Measurements from ENCODE around the gene DDX56. TPM values are rescaled to one million over a fixed set of nuclear protein-coding genes. Genes with fewer than 3 reads are reported as not detected.
A peak's percentile ranks its signal among the peaks of the same experiment; 100 is the strongest.

Gene DDX56
- total and polyA plus RNA-seq, 2 of the 4 experiments (the other 2 are of a cell fraction): 59.4 to 67.7 TPM

GRCh38 chr7:44575054-44575453 lies 1.3 kb upstream of the DDX56 start:
- DNase-seq: no peak
- H3K4me2 ChIP-seq (ENCODE audit: low read depth, low read length): peak overlapping the region; percentile 90; the same call in 1 of the 2 replicates
- H3K4me3 ChIP-seq (ENCODE audit: insufficient read depth, low read depth, low read length): no peak overlapping the region
- peaks cover 41% of the 10 kb centered on the region for H3K36me3 ChIP-seq (ENCODE audit: control insufficient read depth, insufficient read depth, low read length)
- H3K56ac ChIP-seq (ENCODE audit: extremely low read depth, insufficient read depth, low read length): no peak overlapping the region
- H2AFZ ChIP-seq (replicated peaks; ENCODE audit: low read length, poor library complexity): no peak overlapping the region
- H2BK20ac ChIP-seq (ENCODE audit: low read depth, low read length): no peak overlapping the region
- no peak overlapping the region for H3K14ac ChIP-seq (replicated peaks; ENCODE audit: low read depth, low read length)
- intact Hi-C loops (cut with micrococcal nuclease): no loop called here
- no peak overlapping the region for H2BK15ac ChIP-seq (ENCODE audit: low read depth, low read length)
- H3K27ac ChIP-seq (ENCODE audit: insufficient read depth, low read length): no peak overlapping the region
- no peak overlapping the region for H3K4ac ChIP-seq (ENCODE audit: low read depth, low read length)
- H4K5ac ChIP-seq (ENCODE audit: low read depth, low read length): no peak overlapping the region
- no peak overlapping the region for H3K9ac ChIP-seq (ENCODE audit: low read depth, low read length)
- TF ChIP-seq MXI1 (IDR thresholded peaks at IDR 0.05; ENCODE audit: borderline replicate concordance, low read depth, low read length) (no peak), CEBPB (IDR thresholded peaks at IDR 0.05; ENCODE audit: low read depth, low read length) (no peak), FOS (IDR thresholded peaks at IDR 0.05; ENCODE audit: low read depth, low read length) (no peak), RCOR1 (IDR thresholded peaks at IDR 0.05; ENCODE audit: insufficient replicate concordance, low read length) (no peak), ELK1 (IDR thresholded peaks at IDR 0.05; ENCODE audit: borderline replicate concordance, low read depth, low read length) (no peak), CHD1 (IDR thresholded peaks at IDR 0.05; ENCODE audit: low read depth, low read length) (no peak), MAFK (IDR thresholded peaks at IDR 0.05; ENCODE audit: low read depth, low read length) (no peak)
- H4K91ac ChIP-seq (ENCODE audit: insufficient read depth, low read depth, low read length): no peak overlapping the region
- ChIA-PET CTCF (no interaction called here), POLR2A (ENCODE audit: unreplicated experiment) (no interaction called here)
- no peak for ATAC-seq (ENCODE audit: low read depth)
- no peak overlapping the region for H2BK5ac ChIP-seq (ENCODE audit: low read depth, low read length, poor library complexity, severe bottlenecking)
- peaks cover 2% of the 10 kb centered on the region for H4K20me1 ChIP-seq (ENCODE audit: insufficient read depth, low read length)
- H3K9me1 ChIP-seq (ENCODE audit: insufficient read depth, low read length): peaks cover 13% of the 10 kb centered on the region
- no peaks in the 10 kb centered on the region for H3K27me3 ChIP-seq (ENCODE audit: control insufficient read depth, insufficient read depth, low read length)
- dilution Hi-C loops (cut with HindIII; ENCODE audit: low sequenced_read_pairs, unreplicated experiment): no loop called here
- BruUV-seq (replicated peaks): no TSS peak
- H4K8ac ChIP-seq (ENCODE audit: low read depth in 2 of 2, low read length in 2 of 2): no peak overlapping the region; a peak in 1 of 4 replicates
- H3K4me1 ChIP-seq (ENCODE audit: control insufficient read depth, insufficient read depth, low read length): peaks cover 5% of the 10 kb centered on the region
- in situ Hi-C loops (cut with MboI; ENCODE audit: low sequenced_read_pairs): no loop called here
- H3K9me3 ChIP-seq (ENCODE audit: control insufficient read depth, insufficient read depth, low read length): no peaks in the 10 kb centered on the region
- H2AK9ac ChIP-seq (replicated peaks; ENCODE audit: low read depth, low read length, poor library complexity): no peak overlapping the region
- no peak overlapping the region for H2BK120ac ChIP-seq (ENCODE audit: low read depth, low read length)
- H3K23ac ChIP-seq (ENCODE audit: low read depth, low read length): no peak overlapping the region
- no peak overlapping the region for H3K18ac ChIP-seq (ENCODE audit: low read depth, low read length)
- H2AK5ac ChIP-seq (ENCODE audit: low read depth, low read length): no peak overlapping the region
- H3K79me1 ChIP-seq (ENCODE audit: low read depth in 1 of 2, low read length in 2 of 2): peaks cover 47 to 63% of the 10 kb centered on the region in 2 experiments
